GM18868 (cell line): ENCODE data around the gene SLC31A2.

Experiments used
- ATAC-seq: cut with Tn5 transposase; IDR thresholded peaks from one replicate; pipeline ENCODE4 v1.9.1; 2021; ENCODE audit warnings: mild to moderate bottlenecking, moderate library complexity; ENCODE audit not compliant: unreplicated experiment

The SLC31A2 gene

GRCh38 chr9:113184539-113184938 lies 33.7 kb downstream of the SLC31A2 start:
- no peak for ATAC-seq

GRCh38 chr9:113185271-113185670 lies 34.5 kb downstream of the SLC31A2 start:
- no peak for ATAC-seq

- no peak for ATAC-seq
Observed at GRCh38 chr9:113186137-113186755, 35.4 kb downstream of the SLC31A2 start.

GRCh38 chr9:113187929-113188595 lies 37.3 kb downstream of the SLC31A2 start:
- ATAC-seq, result no peak

- no peak for ATAC-seq
Observed at GRCh38 chr9:113192455-113192854, 41.6 kb downstream of the SLC31A2 start.

GRCh38 chr9:113199683-113200329 lies 49.0 kb downstream of the SLC31A2 start:
- ATAC-seq, result no peak

GRCh38 chr9:113205432-113205831 lies 54.6 kb downstream of the SLC31A2 start:
- ATAC-seq, result no peak

GRCh38 chr9:113205861-113206260 lies 55.1 kb downstream of the SLC31A2 start:
- ATAC-seq, result no peak

- ATAC-seq, result no peak
Observed at GRCh38 chr9:113210815-113211214, 60.0 kb downstream of the SLC31A2 start.
